Activated CD4-positive, alpha-beta T cell treated with anti-CD3 and anti-CD28 coated beads for 4 hours (primary cell): Measurements from ENCODE around the gene ZRSR2.

Experiments used
- DNase-seq, 2 donors: peaks; one replicate each; pipeline ENCODE4 v3.0.0-alpha.2; 2020

Gene ZRSR2

GRCh38 chrX:15854080-15854655 lies 63.9 kb downstream of the ZRSR2 start:
- DNase-seq, result peak; percentile 22 to 44

DNA sequence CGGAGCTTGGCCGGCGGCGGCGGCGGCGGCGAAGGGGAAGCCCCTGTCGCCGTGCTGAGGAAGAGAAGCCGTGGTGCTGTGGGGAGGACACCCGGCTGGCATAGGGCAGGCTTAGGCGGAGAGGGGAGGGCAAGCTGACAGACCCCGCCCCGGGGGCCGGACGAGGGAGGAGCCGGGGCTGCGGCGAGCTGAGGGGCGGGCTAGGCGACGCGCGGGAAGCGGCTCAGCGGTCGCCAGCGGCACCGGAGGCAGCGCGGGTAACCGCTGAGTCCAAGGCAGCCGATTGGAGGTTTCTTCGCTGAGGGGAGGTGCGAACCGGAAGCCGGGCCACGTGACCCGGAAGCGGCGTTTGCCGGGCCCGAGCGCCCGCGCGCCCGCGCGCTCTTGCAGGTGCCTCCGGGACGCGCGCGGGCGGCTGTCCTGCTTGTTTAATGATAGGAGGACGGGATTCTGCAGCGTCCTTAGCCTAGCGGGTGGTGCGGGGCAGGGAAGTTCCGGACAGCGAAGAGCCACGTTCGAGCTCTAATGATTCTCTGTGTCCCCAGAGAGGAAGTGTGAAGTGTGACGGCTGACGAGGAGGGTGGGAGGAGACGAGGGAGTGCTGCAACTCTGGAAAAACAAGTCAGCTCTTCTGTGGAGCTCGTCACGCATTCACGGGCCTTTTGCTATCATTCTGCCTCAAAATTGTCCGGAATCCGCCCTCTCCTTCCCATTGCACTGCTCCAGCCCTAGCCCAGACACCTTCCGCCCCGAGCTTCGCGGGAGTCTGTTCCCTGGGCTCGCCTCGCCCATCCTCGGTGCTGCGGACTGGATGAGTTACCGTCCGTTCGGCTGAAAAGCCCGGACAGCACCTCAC lies 64.7 kb downstream of the ZRSR2 start, which contains the start of gene AP1S2:
Gene AP1S2 (minus strand): TSS at position 102 of the 856 bp plus-strand sequence. CDS start 2,289 bp downstream, outside the sequence.
- DNase-seq, result peak; percentile 90 to 98

- DNase-seq, result no peak
These were observed 65.4 kb downstream of the ZRSR2 start for GRCh38 chrX:15855568-15856221.

DNA sequence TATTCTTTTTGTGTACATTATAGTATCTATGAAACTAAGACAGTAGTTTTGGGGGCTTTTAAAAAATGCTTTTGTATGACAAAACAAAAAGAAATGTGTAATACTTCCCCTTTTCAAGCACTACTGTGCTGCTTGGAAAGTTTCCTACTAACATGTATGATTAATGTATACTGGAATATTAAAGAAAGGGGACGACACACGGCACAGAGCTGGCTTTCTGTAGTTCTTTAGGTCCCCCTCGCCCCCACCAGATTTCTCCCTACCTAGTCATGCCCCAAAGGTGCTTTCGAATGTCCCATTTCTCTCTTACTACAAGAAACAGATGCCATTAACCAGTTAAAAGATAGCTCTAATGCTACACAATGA lies 65.9 kb downstream of the ZRSR2 start:
- no peak for DNase-seq

- no peak for DNase-seq
These were observed 66.4 kb downstream of the ZRSR2 start for GRCh38 chrX:15856636-15857035.

- no peak for DNase-seq
These were observed 67.8 kb downstream of the ZRSR2 start for GRCh38 chrX:15858051-15858450.

DNA sequence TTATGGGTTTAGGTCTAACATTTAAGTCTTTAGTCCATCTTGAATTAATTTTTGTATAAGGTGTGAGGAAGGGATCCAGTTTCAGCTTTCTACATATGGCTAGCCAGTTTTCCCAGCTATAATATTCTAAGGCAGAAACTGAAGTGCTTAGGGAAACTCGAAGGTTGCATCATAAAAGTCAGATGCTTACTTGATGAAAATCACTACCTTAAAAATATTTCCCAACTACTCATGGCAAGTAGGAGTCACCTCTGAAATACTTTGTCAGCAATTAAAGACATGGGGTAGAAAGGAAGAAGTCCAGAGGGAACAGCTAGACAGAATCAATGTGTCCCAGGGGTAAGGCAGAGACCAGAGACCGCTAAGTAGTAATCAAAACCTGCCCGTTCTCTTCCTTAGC lies 70.6 kb downstream of the ZRSR2 start:
- DNase-seq, result no peak

DNA sequence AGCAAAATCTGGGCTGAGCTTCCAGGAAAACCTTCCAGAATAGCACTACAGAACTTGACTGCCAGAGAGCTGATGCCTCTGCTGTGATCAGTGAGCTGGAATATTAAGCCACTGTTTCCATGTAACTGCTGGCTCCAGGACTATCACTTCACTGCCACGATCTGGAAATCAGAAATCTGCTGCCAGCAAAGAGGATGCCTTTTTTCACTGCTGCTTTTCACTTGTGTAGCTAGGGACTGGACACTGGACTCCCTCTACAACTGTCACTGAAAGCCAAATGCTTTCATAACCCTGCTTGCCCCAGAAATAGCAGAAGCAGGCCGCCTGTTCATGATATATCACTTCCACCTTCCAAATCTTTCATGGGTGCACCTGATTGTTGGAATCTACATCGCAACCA lies 73.7 kb downstream of the ZRSR2 start:
- DNase-seq, result no peak

DNA sequence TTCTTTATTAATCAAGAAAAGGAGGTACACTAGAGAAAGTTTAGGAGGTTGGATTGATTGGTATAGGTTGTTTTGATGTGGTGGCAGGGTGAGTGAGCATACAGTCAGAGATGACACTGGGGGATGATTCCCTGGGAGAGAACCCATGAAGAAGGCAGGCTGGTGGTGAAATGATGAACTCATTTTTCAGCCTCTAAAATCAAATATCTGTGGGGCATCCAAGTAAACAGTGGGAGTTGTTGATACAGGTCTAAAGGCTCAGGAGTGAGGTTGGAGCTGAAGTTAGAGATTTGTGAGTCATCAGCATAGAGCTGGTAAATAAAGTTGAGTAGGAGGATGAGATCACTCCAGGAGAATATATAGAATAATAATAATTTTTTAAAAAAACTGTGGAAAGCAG lies 74.3 kb downstream of the ZRSR2 start:
- no peak for DNase-seq

DNA sequence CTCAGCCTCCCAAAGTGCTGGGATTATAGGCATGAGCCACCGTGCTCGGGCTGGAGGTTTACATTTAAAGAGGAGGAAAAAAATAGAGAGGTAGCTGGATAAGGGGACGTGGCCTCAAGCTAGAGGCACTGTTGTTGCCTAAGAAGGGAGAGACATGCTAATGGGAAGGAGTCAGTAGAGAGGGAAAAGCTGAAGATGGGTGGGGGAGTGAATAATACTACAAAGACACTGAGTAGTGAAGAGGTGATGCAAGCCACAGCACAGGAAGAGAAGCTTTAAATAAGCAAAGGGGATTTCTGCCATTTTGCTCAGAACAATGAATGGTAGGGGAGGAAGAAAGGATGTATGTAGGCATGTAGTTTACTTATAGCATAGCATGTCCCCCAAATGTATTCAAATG lies 75.9 kb downstream of the ZRSR2 start:
- DNase-seq, result no peak

GRCh38 chrX:15869695-15870094 lies 79.4 kb downstream of the ZRSR2 start:
- no peak for DNase-seq

GRCh38 chrX:15870310-15870709 lies 80.0 kb downstream of the ZRSR2 start:
- no peak for DNase-seq
